Activated CD4-positive, alpha-beta T cell treated with anti-CD3 and anti-CD28 coated beads, Interleukin-2, amount 50 U/mL, for 24 hours (primary cell): ENCODE data around the gene FBRSL1.

Source experiments
- DNase-seq, 2 donors: peaks; one replicate each; pipeline ENCODE4 v3.0.0-alpha.2; 2020; ENCODE audit warnings: low read depth in 1 of 2, low spot score in 1 of 2

FBRSL1 gene

DNA sequence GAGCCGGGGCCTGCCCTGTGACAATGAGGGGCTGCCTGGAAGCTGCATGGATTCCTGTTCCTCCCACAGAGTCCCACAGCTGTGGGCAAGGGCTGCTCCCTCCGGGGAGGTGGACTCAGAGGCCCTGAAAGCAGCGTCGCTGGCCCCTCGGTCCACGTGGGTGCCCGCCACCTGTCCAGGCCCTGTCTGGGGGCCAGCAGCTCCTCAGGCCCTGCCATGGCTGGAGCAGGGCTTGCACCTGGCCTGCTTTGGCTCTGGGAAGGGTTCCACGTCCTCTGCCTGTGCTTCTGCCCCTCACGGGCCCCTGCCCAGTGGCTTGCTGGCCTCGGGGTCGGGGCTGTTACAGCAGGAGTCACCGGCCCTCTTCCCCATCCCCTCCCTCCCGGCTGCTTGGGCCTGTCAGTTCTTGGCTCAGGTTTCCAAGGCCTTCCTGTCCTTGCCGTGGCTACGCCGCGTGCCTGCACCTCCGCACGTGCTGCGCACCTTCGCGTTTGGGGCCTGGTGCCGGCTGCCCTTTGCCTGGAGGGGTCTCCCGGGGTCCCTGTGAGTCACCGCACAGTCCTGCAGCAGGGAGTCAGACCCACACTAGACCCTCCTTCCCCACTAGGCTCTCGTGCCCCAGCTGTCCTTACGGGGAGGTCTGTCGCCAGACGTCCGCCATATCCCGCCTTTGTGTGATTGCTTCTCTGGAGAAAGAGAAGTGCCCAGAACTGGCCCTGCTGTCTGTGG is 5.8 kb downstream of the FBRSL1 start:
- DNase-seq: no peak

DNA sequence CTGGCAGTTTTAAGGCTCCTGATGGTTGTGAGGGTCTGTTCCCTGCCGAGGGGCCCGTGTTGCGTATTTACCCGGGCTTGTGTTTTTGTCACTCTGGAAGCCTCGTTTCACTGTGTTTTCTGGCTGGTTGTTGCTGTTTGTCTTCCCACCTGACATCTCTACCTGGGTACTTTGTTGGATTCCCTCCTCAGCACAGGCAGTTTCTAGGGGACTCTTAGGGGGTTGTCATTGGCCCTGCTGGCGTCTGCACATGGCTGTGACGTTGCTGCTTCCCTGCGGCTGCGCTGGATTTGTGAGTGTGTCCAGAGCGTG is 6.4 kb downstream of the FBRSL1 start:
- no peak for DNase-seq

DNA sequence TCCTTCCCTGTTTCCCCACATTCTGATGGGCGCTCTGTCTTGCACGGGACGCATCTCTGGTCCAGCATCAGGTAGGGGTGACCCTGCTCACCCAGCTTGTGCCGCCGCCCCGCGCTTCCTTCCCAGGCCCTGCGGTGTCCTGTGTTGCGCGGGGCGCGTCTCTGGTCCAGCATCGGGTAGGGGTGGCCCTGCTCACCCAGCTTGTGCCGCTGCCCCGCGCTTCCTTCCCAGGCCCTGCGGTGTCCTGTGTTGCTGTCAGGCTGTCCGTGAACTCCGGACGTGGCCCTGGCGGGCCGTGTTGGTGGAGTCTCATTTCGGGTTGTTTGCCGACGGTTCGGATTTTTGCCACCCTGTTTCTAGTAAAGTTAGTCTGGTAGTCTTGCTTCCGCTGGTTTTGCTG is 6.8 kb downstream of the FBRSL1 start:
- DNase-seq: no peak

DNA sequence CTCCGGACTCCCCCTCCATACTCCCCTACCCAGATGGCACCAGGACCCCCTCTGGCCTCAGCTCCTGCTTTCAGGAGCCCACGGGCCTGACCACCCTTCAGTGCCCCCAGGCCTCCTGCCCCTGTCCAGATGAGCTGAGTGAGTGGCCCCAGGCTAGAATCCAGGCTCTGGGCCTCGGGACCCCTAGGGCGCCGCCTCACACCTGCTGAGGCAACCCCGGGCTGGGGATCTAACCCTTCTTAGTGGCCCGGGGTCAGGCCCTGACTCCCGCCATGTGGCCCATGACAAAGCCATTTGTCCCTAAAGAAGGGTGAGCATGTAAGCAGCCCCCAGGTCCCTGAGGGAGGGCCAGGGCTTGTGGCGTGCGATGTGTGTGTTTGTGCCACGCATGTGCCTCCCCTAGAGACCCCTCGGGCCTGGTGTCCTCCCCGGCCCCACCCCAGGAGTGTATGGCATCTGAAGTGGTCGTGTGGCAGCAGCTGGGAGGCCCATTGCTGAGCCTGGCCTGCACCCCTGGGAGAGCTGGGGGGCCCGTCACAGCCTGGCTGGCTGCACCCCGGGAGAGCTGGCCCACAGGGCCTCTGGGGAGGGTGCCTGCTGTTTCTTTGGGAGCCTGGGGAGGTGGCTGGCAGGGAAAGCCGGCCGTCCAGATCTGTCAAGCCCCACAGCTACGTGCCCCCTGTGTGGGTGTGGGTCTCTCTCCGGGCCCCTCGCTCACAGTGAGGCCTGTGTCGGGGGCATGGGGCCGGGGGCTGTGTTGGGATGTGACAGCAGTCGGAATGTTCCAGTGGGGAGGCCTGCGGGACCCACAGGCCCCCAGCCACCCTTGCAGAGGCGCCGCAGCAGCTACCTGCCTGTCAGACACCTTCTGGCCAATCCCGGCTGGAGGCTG is 7.8 kb downstream of the FBRSL1 start:
- no peak for DNase-seq

DNA sequence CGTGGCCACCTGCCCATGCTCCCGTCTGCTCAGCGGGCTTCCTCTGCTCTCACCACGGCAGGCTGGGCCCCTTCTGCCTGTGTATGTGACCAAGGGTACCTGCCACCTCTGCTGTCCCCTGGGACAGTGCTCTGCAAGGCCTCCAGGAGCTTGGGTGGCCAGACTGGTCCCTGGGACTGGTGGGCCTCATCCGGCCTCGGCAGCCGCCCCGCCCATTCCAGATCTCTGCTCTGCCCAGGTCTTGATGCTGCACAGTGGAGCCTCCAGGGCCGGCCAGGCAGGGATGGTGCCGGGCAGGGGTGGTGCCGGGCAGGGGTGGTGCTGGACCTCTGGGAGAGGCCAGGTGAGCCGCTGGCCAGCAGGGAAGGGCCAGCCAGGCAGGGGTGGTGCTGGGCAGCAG is 9.0 kb downstream of the FBRSL1 start:
- no peak for DNase-seq

DNA sequence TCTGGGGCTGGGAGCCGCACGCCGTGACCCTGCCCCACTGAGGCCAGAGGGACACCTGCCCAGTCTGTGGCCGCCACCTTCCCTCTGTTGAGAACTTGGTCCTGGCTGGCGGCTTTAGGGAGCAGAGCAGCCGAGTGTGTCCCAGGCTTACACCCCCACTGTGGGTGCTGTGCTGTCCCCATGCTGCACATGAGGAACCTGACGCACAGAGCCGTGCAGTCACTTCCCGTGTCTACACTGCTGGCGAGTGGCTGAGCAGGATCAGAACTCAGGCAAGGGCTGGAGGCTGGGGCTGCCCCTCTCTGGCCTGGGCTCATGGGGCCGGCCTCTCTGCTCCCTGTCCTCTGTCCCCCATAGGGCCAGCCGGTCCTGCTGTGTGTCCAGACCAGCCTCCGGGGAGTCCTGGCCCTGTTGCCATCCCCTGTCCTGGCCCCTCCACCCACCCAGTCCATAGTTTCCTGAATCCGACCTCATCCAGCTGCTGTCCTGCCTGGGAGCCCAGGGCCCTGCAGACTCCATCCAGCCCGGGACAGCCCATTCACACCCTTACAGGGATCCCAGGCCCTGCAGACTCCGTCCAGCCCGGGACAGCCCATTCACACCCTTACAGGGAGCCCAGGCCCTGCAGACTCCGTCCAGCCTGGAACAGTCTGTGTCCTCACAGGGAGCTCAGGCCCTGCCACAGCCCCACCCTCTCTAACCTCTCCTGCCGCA is 10.3 kb downstream of the FBRSL1 start:
- DNase-seq: no peak

DNA sequence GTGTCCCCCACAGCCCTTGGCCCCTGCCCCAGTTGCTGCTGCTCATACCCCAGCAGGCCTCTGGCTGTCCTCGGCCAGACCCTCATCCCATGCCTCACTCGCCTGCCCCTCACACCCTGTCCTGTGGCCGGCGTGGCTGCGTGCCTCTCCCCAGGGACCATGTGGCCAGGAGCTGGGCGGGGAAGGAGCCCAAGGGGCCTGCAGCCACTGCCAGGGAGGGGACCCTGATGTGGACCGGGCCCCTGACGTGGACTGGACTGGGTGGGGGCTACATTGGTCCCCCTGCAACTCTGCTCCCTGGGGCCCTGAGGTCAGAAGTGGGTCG is 10.9 kb downstream of the FBRSL1 start:
- no peak for DNase-seq

DNA sequence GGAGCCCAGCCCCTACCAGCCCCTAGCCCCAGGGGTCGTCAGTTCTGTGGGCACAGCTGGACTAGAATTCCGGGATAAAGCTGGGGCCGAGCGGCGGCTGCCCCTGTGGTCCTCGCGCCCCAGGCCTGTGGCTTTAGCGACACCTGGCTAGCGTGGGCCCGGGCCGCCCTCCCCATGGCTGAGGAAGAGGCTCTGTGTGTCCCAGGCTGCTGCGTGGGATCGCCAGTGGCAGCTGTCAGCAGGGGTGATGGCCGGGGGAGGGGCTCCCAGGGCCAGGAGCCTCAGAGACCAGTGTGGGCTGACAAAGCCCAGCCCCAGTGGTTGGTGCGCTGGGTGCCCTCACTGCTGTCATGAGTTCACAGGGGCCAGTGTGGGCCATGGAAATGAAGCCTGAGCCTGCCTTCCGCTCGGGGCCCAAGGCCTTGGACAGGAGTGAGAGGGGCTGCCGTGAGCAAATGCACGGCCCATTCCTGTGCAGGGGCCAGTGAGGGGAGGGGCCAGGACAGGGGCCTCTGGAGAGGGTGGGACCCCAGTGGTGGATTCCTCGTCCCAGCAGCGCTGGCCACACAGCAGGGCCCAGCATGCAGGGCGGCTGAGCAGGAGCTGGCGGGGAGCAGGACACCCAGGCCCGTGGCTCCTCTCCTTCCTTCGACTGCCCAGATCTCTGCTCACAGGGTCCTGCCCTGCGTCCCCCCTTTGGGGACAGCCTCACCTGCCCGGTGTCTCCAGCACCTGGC is 11.4 kb downstream of the FBRSL1 start:
- no peak for DNase-seq

DNA sequence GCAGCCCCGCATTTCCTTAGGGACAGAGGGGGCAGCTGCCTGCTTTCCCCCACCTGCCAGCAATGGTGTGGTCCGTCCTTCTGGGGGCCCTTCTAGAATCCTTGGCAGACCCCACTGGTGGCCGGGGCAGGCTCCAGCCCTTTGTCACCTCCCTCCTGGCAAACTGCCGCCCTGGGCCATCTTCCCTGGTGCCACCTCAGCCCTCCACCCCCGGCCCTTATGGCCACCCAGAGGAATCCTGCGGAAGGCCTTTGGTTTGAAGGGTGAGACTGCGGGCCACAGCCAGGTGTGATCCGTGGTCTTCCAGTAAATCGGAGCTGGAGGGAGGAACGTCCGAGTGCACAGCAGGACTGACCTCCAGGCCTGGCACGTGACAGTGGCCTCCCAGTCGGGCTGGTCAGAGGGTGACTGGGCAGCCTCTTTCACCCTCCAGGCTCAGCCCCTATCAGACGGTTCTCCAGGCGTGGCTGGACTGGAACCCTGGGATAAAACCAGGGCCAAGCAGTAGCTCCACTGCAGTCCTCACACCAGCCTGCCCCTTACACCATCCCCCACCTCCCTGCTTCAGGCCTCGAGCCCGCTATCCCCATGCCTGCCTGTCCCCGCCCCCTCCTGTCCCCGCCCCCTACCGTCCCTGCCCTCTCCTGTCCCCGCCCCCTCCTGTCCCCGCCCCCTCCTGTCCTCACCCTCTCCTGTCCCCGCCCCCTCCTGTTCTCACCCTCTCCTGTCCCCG is 12.4 kb downstream of the FBRSL1 start:
- DNase-seq: no peak

DNA sequence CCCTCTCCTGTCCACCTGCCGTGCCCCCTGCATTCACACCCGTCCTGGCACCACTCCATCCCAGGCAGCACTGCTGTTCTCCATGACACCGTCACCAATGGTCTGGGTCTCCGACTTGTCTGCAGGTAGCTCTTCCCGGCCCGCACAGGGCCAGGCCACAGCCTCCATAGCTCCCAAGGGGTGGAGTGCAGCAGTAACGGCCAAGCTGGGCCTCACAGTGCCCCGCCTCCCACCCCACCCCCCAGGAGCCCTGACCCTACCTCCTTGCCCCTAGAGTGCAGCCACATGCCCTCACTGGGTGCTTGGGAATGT is 12.9 kb downstream of the FBRSL1 start:
- no peak for DNase-seq

DNA sequence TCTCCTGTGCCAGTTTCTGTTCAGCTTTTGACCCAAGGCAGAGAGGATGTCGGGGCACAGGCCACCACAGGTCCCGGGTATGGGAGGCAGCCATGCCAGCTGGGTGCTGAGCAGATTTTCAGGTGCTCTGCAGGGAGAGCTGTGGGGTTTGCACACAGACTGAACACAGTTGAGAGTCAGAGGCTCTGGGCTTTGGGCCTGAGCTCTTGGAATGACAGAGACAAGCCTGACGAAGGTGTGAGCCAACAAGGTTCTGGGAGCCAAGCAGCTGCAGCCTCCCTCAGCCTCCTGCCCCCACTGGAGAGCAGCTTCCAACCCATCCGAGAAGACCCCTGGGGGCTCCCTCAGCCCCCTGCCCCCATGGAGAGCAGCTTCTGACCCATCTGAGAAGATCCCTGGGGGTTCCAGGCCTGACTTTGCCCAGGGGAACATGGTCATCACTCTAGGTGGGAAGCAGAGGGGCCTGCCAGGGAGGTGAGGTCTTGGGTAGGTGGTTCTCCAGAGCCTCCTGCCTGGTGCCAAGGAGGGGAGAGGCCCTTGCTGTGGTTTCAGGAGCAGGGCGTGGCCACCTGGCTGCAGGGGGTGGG is 13.8 kb downstream of the FBRSL1 start:
- no peak for DNase-seq

DNA sequence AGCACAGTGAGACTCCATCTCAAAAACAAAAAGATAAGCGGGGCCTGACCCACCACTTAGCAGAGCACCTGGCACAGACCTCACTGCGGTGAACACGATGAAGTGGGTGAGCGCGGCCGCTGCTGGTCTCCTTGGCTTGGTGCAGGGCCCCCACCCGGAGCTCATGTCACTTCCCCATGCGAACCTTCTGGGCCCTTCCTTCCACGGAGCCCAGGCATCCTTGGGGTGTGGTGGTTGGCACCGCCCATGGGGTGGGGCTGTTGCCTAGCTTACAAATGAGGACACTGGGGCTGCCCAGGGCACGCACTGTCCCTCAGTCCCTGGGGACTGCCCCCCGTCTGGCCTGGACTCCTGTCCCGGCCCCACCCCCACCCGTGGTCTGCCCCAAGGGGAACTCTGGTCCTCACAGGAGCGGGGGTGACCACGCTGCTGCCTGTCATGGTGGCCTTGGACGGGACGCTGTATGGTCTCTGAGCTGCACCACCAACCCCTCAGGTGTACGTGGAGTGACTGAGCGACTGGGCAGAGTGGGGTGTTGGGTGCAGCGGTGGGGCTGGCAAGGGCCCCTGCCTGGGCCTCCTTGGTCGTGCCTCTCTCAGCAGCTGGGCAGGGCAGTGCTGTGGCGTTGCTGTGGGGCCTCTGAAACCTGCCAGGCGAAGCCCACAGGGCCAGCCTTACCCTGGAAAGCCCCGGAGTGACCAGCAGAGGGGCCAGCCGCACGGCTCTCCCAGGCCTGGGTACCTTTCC is 15.3 kb downstream of the FBRSL1 start:
- DNase-seq: no peak

DNA sequence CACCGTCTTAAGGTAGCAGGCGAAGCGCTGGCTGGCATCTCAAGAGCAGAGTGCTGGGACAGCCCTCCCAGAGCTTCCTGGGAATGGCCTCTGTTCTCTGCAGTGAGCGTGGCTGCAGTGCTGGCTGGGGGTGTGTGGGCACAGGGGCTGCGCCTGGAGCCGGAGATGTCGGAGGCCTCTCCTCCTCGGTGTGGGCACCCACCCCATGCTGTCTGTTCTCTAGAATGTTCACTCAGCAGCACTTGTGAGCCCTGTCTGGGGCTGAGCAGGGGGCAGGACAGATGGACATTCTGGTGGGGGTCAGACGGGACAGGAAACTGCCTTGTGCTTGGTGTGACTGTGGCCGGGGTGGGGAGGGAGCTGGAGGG is 15.9 kb downstream of the FBRSL1 start:
- no peak for DNase-seq

DNA sequence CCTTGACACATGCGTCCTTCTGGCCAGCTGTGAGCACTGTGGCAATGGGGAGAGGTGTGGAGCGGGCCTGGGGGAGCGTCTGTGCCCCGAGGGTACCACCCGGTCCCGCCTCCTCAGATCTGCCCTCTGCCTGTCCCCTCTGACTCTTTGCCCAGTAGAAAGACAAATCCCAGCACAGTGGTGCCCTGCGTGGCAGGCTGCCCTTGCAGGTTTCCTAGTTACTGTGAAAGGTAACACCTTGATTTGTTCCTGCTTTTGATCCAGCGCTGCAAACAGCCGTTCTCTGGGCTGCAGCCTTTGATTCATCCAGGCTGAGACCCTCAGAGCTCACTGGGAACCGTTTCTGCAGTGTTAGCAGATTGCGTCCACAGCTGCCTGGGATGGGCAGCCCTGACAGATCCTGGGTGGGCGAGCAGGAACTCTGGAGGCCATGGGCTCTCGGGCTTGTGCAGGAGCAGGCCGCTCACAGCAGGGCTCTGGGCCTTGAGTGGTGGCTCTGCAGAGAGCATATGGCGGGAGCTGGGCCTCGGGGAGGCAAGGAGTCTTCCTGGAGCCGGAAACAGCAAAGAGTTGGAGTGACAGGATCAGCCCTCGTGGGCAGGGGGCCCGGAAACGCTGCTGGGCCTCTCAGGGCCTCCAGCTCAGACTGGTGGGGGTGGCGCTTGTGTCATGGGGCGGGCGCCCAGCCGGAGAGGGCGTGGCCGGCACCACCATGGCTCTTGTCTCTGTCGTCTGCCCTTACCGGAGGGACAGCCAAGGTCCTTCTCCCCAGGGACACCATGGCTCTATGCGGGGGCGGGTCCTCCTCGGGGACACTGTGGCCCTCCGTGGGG is 16.6 kb downstream of the FBRSL1 start:
- DNase-seq: peak; percentile 16 to 44

DNA sequence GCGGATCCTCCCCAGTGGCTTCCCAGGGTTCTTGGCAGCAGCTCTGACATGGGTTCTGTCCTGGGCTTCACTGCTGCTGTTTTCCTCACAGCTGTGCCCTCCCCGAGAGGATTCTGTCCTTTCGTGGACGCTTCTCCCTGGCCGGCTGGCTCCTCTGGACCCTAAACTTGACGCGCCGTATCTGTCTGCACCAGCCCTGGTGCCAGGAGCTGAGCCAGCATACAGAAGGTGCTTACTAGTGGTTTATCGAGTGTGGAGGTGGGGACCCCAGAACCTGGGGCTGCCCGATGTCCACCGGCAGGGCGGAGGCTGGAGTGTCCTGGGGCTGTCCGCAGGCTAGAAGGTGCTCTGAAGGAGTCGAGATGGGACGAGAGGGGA is 17.2 kb downstream of the FBRSL1 start:
- no peak for DNase-seq

DNA sequence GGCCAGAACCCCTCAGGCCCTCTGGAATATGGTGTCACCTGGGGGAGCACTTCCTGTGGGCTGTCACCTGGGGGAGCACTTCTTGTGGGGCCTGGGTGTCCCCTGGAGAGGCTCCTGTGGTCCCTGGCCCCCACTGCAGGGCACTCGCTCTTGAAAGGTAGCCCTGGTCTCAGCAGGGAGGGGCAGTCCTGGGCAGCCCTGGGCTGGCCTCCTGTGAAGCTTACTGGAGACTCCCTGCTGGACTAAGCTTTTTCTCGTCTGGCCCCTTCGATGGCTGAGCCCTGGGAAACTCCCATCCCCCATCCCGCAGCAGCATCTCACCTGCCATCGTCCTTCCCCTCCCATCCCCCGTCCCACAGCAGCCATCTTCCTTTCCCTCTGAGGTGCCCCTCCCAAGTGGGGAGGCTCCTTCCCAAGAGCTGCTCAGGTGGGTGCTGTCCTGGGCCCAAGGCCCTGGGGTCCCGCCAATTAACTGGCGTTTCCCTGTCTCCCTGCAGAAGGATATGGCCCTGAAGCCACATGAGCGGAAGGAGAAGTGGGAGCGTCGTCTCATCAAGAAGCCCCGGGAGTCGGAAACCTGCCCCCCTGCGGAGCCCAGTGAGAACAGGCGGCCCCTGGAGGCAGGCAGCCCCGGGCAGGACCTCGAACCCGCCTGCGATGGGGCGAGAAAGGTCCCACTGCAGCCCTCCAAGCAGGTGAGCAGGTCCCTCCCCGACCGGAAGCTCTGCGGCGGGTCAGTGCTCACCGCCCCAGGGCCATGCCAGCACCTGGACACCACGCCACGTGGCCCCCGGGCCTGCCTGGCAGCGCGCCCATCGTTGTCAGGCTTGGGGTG is 17.9 kb downstream of the FBRSL1 start:
- DNase-seq: no peak

DNA sequence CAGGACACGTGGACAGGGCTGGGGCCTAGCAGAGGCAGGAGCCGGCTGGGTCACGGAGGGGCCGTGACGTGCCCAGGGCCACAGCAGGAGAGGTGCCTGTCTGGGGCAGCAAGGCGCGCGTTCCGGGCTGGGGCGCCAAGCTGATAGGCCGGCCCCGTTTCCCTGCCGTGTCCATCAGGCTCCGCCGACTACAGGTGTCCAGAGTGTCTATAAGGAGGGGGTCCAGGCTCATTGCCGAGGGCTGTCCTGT is 18.5 kb downstream of the FBRSL1 start:
- DNase-seq: no peak

DNA sequence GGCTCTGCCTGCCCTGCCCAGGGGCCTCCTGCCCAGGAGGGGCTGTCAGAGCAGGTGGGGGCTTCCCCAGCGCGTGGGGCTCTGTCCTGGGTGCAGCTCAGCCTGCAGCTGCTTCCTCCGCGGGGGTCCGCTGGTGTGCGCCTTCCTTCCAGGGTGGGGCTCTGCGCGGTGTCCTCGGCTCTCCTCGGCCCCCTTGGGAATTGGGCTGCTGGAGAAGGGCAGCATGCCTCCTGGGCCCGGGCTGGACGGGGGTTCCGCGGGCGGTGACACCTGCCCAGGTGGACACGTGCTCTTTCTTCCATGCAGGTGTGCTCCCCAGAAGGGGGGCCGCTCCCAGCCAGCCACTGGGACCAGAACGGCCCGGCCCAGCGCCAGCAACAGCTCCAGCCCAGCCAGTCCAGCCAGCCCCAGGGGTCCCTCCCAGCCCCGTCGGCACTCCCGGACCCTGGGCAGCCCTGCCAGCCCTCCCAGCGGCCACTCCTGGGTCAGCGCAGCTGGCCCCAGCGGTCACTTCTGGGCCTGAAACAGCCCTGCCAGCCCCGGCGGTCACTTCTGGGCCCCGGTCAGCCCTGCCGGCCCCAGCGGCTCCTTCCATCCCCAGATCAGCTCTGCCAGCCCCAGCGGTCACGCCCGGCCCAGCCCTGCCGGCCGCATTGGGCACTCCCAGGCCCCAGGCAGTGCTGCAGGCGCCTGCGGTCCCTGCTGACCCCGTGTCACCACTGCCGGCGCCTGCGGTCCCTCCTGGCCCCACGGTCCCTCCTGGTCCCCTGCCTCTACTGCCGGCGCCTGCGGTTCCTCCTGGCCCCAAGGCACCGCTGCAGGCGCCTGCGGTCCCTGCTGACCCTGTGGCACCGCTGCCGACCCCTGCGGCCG is 19.1 kb downstream of the FBRSL1 start:
- DNase-seq: no peak
